Natural killer cell treated with Interleukin-12 subunit alpha and Interleukin-12 subunit beta and Interleukin-15 and Interleukin-18, amount 100 ng/mL, for 72 hours (primary cell): ENCODE data around the gene SEC24A. TPM values are rescaled to one million over a fixed set of nuclear protein-coding genes. Genes with fewer than 3 reads are reported as not detected.
A peak's percentile ranks its signal among the peaks of the same experiment; 100 is the strongest.
"Not testable (repeated sequence)": the region's sequence is repeated elsewhere in the genome, so short reads cannot be mapped to it uniquely, and the experiment has no call there.

ENCODE experiments used
- ATAC-seq, 2 donors: fragments of 150-1000 bp; cut with Tn5 transposase in 1 of 2; sonication (Bioruptor Pico), chemical (Tn5 transposase) in 1 of 2; 2 replicates each; pipeline ENCODE4 v1.10.0; 2021
- DNase-seq: peaks from one replicate; pipeline ENCODE4 v3.0.0; 2022; ENCODE audit warnings: low spot score
- H3K27ac Mint-ChIP-seq, 2 donors: 1 replicate in 1 of 2; 2 replicates in 1 of 2; pipeline ENCODE4 v1.8.0; 2022; ENCODE audit warnings: mixed read lengths in 2 of 2, mild to moderate bottlenecking in 1 of 2, moderate library complexity in 1 of 2
- H3K27me3 Mint-ChIP-seq, 2 donors: 1 replicate in 1 of 2; 2 replicates in 1 of 2; pipeline ENCODE4 v1.8.0; 2022; ENCODE audit warnings: mixed read lengths in 2 of 2
- H3K36me3 Mint-ChIP-seq: one replicate; pipeline ENCODE4 v1.8.0; 2022; ENCODE audit warnings: mixed read lengths
- H3K4me1 Mint-ChIP-seq, 2 donors: 1 replicate in 1 of 2; 2 replicates in 1 of 2; pipeline ENCODE4 v1.8.0; 2022; ENCODE audit warnings: low read depth in 2 of 2, mixed read lengths in 2 of 2, mild to moderate bottlenecking in 1 of 2
- H3K4me3 Mint-ChIP-seq: one replicate; pipeline ENCODE4 v1.8.0; 2022; ENCODE audit warnings: mixed read lengths
- H3K9me3 Mint-ChIP-seq: 2 replicates; pipeline ENCODE4 v1.8.0; 2022; ENCODE audit warnings: mixed read lengths
- total RNA-seq, 2 donors: library from RNA; stranded (reverse); gene quantifications; one replicate each; pipeline ENCODE4 v1.2.3, GENCODE V29; 2022

SEC24A gene
- total RNA-seq, 2 donors from 2014 or later, result 40.2 to 42.1 TPM

DNA sequence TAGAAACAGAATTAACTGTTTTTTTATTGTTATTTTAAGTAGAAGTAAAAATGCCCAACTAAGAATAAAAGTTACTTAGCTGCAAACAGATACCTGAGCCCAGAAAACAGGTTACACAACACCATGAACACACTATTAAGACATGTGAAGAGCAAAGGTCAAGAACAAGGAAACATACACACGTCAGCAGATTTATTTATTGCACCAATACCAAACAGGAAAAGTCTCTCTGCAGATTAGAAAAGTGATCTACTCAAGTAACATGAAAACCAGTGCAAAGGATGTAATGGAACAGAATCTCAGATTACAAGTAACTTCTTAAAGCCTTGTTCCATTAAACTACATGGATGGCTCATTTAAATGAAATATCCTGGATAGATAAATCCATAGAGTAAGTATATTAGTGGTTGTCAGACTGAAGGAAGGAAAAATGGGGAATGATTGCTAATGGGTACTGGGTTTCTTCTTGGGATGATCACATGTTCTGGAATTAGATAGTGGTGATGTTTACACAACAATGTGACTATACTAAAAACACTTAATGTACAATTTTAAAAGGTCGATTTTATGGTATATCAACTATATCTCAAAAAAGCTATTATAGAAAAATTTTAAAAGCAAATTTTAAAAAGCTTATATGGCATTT is 22.1 kb upstream of the SEC24A start:
- H3K27ac Mint-ChIP-seq, result peak overlapping the region in 1 of 2 donors; percentile 10
- DNase-seq (no peak), ATAC-seq (no peak)
- peaks cover 4% of the 10 kb centered on the region for H3K36me3 Mint-ChIP-seq
- peaks cover 20 to 22% of the 10 kb centered on the region in 2 donors for H3K4me1 Mint-ChIP-seq
- no peak overlapping the region for H3K4me3 Mint-ChIP-seq
- no peaks in the 10 kb centered on the region for H3K27me3 Mint-ChIP-seq
- no peaks in the 10 kb centered on the region for H3K9me3 Mint-ChIP-seq

- peaks cover 4% of the 10 kb centered on the region for H3K36me3 Mint-ChIP-seq
- no peak overlapping the region for H3K4me3 Mint-ChIP-seq
- H3K4me1 Mint-ChIP-seq, result peaks cover 6 to 10% of the 10 kb centered on the region in 2 donors
- H3K27ac Mint-ChIP-seq, result no peak overlapping the region
- no peaks in the 10 kb centered on the region for H3K27me3 Mint-ChIP-seq
- no peak for DNase-seq
- no peak for ATAC-seq
- H3K9me3 Mint-ChIP-seq, result no peaks in the 10 kb centered on the region
Measured at GRCh38 chr5:134634227-134634626, 14.4 kb upstream of the SEC24A start.

GRCh38 chr5:134635366-134635765 is 13.2 kb upstream of the SEC24A start:
- H3K4me3 Mint-ChIP-seq, H3K27ac Mint-ChIP-seq, H3K27me3 Mint-ChIP-seq, H3K9me3 Mint-ChIP-seq, ATAC-seq, H3K4me1 Mint-ChIP-seq, DNase-seq, H3K36me3 Mint-ChIP-seq: not testable (repeated sequence)

- Mint-ChIP-seq H3K27me3 (peaks cover 0 to 3% of the 10 kb centered on the region in 2 donors), H3K36me3 (no peaks in the 10 kb centered on the region), H3K9me3 (no peaks in the 10 kb centered on the region), H3K4me1 (no peaks in the 10 kb centered on the region), H3K27ac (no peak overlapping the region), H3K4me3 (no peak overlapping the region)
- no peak for ATAC-seq
- no peak for DNase-seq
Measured at GRCh38 chr5:134637116-134637721, 11.4 kb upstream of the SEC24A start.

GRCh38 chr5:134638760-134639201 is 9.8 kb upstream of the SEC24A start:
- Mint-ChIP-seq H3K4me3 (no peak overlapping the region), H3K9me3 (no peaks in the 10 kb centered on the region), H3K27me3 (peaks cover 0 to 3% of the 10 kb centered on the region in 2 donors), H3K4me1 (peaks cover 5 to 6% of the 10 kb centered on the region in 2 donors), H3K36me3 (no peaks in the 10 kb centered on the region), H3K27ac (no peak overlapping the region)
- DNase-seq (no peak), ATAC-seq (no peak)

- Mint-ChIP-seq H3K4me3 (no peak overlapping the region), H3K36me3 (no peaks in the 10 kb centered on the region), H3K27me3 (peaks cover 0 to 3% of the 10 kb centered on the region in 2 donors), H3K4me1 (peaks cover 10 to 13% of the 10 kb centered on the region in 2 donors), H3K9me3 (no peaks in the 10 kb centered on the region), H3K27ac (no peak overlapping the region)
- ATAC-seq (no peak), DNase-seq (no peak)
Measured at GRCh38 chr5:134642931-134643530, 5.6 kb upstream of the SEC24A start.

GRCh38 chr5:134647750-134648424 is 698 bp upstream of the SEC24A start:
- peak; percentile 73 for DNase-seq
- H3K27me3 Mint-ChIP-seq, result no peaks in the 10 kb centered on the region
- no peaks in the 10 kb centered on the region for H3K36me3 Mint-ChIP-seq
- ATAC-seq, result peak; percentile 63 to 74
- no peaks in the 10 kb centered on the region for H3K9me3 Mint-ChIP-seq
- H3K4me3 Mint-ChIP-seq, result peak overlapping the region; percentile 93
- peak overlapping the region; percentile 99 to 100 for H3K27ac Mint-ChIP-seq
- H3K4me1 Mint-ChIP-seq, result peaks cover 18 to 22% of the 10 kb centered on the region in 2 donors

DNA sequence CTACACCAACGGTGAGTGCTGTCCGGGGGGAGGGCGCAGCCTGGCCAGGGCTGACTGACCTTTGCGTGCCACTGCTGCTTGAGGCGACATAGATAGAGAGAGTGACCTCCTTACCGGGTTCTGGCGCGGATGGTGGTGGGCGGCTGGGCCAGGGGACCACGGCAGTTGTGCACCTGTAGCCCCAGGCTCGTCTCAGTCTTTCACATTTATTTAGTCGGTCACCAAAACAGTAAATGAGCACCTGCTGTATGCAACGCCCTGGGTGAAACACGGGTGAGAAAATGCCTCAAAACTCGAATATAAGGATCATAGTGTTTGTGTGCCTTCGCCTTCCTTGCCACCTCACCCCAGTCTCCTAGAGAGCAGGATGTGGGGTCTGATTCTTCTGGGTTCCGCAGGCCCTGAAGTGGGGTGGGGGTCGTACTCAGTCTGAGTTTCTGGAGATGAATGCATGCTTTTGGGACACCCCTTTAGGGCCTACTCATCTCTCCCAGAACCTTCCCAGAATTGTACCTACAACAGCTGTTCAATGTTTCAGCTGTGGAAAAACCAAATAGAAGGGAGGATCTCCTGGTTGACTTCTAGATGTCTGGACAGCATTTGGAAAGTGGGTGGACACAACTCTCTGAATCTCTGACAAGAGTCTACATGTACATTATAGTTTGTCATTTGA is 714 bp downstream of the SEC24A start:
- Mint-ChIP-seq H3K9me3 (no peaks in the 10 kb centered on the region), H3K4me3 (peak overlapping the region; percentile 93), H3K27me3 (no peaks in the 10 kb centered on the region), H3K27ac (peak overlapping the region; percentile 99 to 100), H3K4me1 (peaks cover 17 to 20% of the 10 kb centered on the region in 2 donors), H3K36me3 (no peaks in the 10 kb centered on the region)
- no peak for DNase-seq
- ATAC-seq, result peak in 1 of 2 donors; percentile 0

DNA sequence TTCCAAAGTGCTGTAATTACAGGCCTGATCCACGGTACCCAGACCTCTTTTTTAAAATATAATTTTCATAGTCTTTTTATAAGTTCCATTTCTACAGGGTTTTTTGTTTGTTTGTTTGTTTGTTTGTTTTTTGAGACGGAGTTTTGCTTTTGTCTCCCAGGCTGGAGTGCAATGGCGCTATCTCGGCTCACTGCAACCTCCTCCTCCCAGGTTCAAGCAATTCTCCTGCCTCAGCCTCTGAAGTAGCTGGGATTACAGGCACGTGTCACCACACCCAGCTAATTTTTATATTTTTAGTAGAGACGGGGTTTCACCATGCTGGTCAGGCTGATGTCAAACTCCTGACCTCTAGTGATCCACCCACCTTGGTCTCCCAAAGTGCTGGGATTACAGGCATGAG is 2.1 kb downstream of the SEC24A start:
- ATAC-seq, DNase-seq, H3K27me3 Mint-ChIP-seq, H3K36me3 Mint-ChIP-seq, H3K9me3 Mint-ChIP-seq: not testable (repeated sequence)
- peaks cover 18 to 22% of the 10 kb centered on the region in 2 donors for H3K4me1 Mint-ChIP-seq
- peak overlapping the region; percentile 99 to 100 for H3K27ac Mint-ChIP-seq
- H3K4me3 Mint-ChIP-seq, result peak overlapping the region; percentile 93

- Mint-ChIP-seq H3K36me3 (no peaks in the 10 kb centered on the region), H3K4me1 (peaks cover 24 to 26% of the 10 kb centered on the region in 2 donors), H3K27me3 (no peaks in the 10 kb centered on the region), H3K27ac (no peak overlapping the region), H3K4me3 (no peak overlapping the region), H3K9me3 (no peaks in the 10 kb centered on the region)
- DNase-seq (no peak), ATAC-seq (no peak)
Measured at GRCh38 chr5:134651531-134651930, 2.9 kb downstream of the SEC24A start.

DNA sequence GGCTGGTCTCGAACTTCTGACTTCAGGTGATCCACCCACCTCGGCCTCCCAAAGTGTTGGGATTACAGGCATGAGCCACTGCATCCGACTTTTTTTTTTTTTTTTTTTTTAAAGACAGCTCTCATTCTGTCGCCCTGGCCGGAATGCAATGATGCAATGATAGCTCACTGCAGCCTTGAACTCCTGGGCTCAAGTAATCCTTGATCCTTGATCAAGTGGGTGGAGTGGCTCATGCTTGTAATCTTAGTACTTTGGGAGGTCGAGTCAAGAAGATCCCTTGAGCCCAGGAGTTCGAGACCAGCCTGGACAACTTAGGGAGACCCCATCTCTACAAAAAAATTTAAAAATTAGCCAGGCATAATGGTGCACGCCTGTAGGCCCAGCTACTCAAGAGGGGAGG is 8.1 kb downstream of the SEC24A start:
- no peaks in the 10 kb centered on the region for H3K27me3 Mint-ChIP-seq
- H3K36me3 Mint-ChIP-seq, result peaks cover 6% of the 10 kb centered on the region
- peaks cover 23% of the 10 kb centered on the region in 2 donors for H3K4me1 Mint-ChIP-seq
- H3K9me3 Mint-ChIP-seq, result no peaks in the 10 kb centered on the region
- DNase-seq (no peak), ATAC-seq (no peak)
- H3K4me3 Mint-ChIP-seq, result no peak overlapping the region
- no peak overlapping the region for H3K27ac Mint-ChIP-seq

DNA sequence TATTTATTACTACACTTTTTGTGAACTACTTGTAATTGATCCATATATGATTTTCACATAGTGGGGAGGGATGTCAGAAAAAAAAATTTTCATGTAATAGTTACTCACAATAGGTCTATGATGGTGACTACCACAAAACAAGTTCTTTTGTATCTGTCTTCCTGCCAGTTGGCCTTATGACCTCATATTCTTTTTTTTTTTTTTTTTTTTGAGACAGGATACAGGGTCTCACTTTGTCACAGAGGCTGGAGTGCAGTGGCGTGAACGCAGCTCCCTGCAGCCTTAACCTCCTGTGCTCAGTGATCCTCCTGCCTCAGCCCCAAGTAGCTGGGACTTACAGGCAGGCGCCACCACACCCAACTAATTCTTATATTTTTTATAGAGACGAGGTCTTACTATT is 10.9 kb downstream of the SEC24A start:
- ATAC-seq (peak; percentile 63 to 77), DNase-seq (no peak)
- H3K27ac Mint-ChIP-seq, result peak overlapping the region in 1 of 2 donors; percentile 69
- H3K27me3 Mint-ChIP-seq, result no peaks in the 10 kb centered on the region
- H3K36me3 Mint-ChIP-seq, result peaks cover 6% of the 10 kb centered on the region
- H3K4me1 Mint-ChIP-seq, result peaks cover 23% of the 10 kb centered on the region in 2 donors
- no peak overlapping the region for H3K4me3 Mint-ChIP-seq
- H3K9me3 Mint-ChIP-seq, result no peaks in the 10 kb centered on the region

- DNase-seq (no peak), ATAC-seq (no peak)
- Mint-ChIP-seq H3K4me1 (peaks cover 23% of the 10 kb centered on the region in 2 donors), H3K4me3 (no peak overlapping the region), H3K9me3 (no peaks in the 10 kb centered on the region), H3K36me3 (peaks cover 6% of the 10 kb centered on the region), H3K27ac (no peak overlapping the region), H3K27me3 (no peaks in the 10 kb centered on the region)
Measured at GRCh38 chr5:134659922-134660321, 11.3 kb downstream of the SEC24A start.
